HL-60 (cell line): ENCODE results near the gene PTDSS2.

Experiments
- DNase-seq, 2 experiments: peaks; one replicate each; pipeline ENCODE4 v3.0.0-alpha.2; 2010 to 2020; ENCODE audit warnings: low read depth in 1 of 2, low spot score in 1 of 2
- H3K27ac ChIP-seq: fragments of 250-450 bp; sonication (Bioruptor Pico); replicated peaks from 2 replicates; pipeline ENCODE4 v1.5.1; 2020; ENCODE audit warnings: mild to moderate bottlenecking, moderate library complexity
- H3K27me3 ChIP-seq: fragments of 250-450 bp; sonication (Bioruptor Pico); 2 replicates; pipeline ENCODE4 v1.5.1; 2021; ENCODE audit warnings: mild to moderate bottlenecking, moderate library complexity; ENCODE audit not compliant: insufficient read depth, poor library complexity, severe bottlenecking
- H3K4me3 ChIP-seq: replicated peaks from 2 replicates; pipeline ENCODE4 v1.5.1; 2011; ENCODE audit warnings: mild to moderate bottlenecking, control low read depth, low read length; ENCODE audit not compliant: insufficient read depth
- GABPA ChIP-seq: IDR thresholded peaks from 2 replicates; pipeline ENCODE4 v1.6.1; 2012; ENCODE audit warnings: low read depth
- POLR2AphosphoS5 ChIP-seq: IDR thresholded peaks from 2 replicates; pipeline ENCODE4 v1.6.1; 2012; ENCODE audit warnings: low read depth
- SPI1 ChIP-seq: IDR thresholded peaks from 2 replicates; pipeline ENCODE4 v1.6.1; 2012; ENCODE audit warnings: low read depth, mild to moderate bottlenecking, borderline replicate concordance
- TF ChIP-seq, protein P1 (sequence below): IDR thresholded peaks from 2 replicates; pipeline ENCODE4 v1.6.1; 2012; ENCODE audit warnings: low read depth; ENCODE audit not compliant: insufficient replicate concordance
- TF ChIP-seq, protein P2 (sequence below): IDR thresholded peaks from one replicate; pipeline ENCODE4 v1.5.1; 2011; ENCODE audit warnings: low read length, control low read depth, inconsistent platforms; ENCODE audit not compliant: insufficient read depth

Gene PTDSS2

DNA sequence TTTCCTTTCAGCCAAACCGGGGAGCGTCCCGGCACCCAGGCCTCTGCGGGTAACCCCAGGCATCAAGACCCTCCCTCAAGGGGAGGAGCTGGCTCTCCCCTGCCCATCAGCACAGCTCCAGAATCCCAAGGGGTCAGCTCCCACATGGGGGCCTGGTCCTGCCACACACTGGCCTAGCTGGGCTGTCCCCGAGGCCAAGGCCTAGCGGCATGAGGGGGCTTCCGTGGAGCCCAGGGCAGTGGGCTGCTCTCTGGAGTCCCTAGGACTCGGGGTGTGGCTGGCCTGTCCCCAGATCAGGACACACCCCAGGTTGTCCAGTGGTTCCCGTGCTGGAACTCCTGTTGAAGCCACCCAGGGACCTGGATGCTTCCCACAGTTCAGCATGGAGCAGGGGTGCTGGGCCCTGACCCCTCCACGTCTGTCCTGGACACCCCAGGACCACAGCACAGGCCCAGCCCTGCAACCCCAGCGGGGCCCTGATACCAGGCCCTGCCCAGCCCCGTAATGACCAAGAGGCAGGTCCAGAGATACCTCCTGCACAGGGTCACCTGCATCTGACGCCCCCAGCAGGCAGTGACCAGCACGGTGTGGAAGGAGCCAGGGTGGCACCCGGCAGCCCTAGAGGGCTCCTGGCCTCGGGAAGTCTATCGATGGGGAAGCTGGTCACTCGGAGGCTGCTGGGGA, 79.8 kb downstream of the PTDSS2 start:
- no peak overlapping the region for H3K27ac ChIP-seq
- TF ChIP-seq, protein P1, sequence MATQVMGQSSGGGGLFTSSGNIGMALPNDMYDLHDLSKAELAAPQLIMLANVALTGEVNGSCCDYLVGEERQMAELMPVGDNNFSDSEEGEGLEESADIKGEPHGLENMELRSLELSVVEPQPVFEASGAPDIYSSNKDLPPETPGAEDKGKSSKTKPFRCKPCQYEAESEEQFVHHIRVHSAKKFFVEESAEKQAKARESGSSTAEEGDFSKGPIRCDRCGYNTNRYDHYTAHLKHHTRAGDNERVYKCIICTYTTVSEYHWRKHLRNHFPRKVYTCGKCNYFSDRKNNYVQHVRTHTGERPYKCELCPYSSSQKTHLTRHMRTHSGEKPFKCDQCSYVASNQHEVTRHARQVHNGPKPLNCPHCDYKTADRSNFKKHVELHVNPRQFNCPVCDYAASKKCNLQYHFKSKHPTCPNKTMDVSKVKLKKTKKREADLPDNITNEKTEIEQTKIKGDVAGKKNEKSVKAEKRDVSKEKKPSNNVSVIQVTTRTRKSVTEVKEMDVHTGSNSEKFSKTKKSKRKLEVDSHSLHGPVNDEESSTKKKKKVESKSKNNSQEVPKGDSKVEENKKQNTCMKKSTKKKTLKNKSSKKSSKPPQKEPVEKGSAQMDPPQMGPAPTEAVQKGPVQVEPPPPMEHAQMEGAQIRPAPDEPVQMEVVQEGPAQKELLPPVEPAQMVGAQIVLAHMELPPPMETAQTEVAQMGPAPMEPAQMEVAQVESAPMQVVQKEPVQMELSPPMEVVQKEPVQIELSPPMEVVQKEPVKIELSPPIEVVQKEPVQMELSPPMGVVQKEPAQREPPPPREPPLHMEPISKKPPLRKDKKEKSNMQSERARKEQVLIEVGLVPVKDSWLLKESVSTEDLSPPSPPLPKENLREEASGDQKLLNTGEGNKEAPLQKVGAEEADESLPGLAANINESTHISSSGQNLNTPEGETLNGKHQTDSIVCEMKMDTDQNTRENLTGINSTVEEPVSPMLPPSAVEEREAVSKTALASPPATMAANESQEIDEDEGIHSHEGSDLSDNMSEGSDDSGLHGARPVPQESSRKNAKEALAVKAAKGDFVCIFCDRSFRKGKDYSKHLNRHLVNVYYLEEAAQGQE = no peak
- TF ChIP-seq, protein P2, sequence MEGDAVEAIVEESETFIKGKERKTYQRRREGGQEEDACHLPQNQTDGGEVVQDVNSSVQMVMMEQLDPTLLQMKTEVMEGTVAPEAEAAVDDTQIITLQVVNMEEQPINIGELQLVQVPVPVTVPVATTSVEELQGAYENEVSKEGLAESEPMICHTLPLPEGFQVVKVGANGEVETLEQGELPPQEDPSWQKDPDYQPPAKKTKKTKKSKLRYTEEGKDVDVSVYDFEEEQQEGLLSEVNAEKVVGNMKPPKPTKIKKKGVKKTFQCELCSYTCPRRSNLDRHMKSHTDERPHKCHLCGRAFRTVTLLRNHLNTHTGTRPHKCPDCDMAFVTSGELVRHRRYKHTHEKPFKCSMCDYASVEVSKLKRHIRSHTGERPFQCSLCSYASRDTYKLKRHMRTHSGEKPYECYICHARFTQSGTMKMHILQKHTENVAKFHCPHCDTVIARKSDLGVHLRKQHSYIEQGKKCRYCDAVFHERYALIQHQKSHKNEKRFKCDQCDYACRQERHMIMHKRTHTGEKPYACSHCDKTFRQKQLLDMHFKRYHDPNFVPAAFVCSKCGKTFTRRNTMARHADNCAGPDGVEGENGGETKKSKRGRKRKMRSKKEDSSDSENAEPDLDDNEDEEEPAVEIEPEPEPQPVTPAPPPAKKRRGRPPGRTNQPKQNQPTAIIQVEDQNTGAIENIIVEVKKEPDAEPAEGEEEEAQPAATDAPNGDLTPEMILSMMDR = no peak
- TF ChIP-seq POLR2AphosphoS5 (no peak), GABPA (no peak), SPI1 (no peak)
- H3K4me3 ChIP-seq = no peak overlapping the region
- no peaks in the 10 kb centered on the region for H3K27me3 ChIP-seq
- DNase-seq = no peak

DNA sequence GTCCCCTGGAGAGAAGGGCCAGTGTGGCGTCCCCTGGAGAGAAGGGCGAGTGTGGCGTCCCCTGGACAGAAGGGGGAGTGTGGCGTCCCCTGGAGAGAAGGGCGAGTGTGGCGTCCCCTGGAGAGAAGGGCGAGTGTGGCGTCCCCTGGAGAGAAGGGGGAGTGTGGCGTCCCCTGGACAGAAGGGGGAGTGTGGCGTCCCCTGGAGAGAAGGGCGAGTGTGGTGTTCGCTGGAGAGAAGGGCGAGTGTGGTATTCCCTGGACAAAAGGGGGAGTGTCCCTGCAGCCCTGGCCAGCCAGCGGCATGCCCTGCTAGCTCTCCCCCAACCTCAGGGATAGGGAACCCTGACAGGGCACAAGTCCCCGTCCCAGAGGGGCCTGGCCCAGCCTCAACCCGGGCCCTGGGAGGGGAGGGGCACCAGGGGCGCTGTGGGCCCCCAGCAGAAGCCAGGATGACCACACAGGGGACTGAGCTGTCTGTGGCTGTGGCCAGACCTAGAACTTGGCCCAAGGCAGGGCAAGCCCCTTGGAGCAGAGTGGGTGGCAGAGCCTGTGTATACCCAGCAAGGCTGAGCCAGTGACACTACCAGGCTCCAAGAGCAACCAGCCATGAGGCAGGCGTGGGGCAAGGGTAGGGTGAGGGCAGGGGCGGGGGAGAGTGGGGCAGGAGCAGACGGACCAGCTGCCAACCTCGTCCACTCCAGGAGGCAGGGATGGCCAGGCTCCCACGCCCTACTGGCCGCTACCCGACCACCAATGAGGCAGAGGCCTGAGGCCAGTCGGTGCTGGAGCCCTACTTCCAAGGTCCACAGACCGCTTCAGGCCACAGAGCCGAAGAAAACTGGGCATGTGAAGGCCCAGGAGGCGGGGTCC, 81.1 kb downstream of the PTDSS2 start:
- no peak for DNase-seq
- no peak overlapping the region for H3K27ac ChIP-seq
- H3K27me3 ChIP-seq = no peaks in the 10 kb centered on the region
- no peak overlapping the region for H3K4me3 ChIP-seq
- TF ChIP-seq GABPA (no peak), POLR2AphosphoS5 (no peak), SPI1 (no peak)
- TF ChIP-seq, protein P2 = no peak
- TF ChIP-seq, protein P1 = no peak

DNA sequence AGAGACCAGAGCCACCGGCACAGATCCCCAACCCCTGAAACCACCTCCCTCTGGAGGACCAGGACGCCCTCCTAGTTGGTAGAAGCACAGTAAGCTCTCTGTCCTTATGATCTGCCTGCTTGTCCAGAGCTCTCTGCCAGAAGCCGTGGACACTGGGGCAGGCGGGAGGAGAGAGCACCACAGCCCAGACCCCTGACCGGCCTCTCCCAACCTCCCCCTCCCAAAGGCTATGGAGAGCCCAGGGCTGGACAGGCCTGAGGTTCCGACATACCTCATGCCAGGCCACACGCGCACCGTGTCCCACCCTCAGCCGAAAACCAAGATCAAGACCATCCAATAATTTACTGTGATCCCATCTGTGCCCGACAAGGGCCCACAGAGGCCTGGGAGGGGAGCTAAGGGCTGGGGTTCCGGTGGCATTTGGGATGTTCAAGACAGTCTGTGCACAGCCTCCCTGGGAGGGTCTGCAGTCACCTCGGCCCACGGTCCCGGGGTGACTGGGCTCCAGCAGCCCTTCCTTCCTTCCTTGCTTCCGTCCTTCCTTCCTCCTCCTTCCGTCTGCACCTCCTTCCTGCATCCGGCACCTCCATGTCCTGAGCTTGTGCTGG, 81.9 kb downstream of the PTDSS2 start:
- no peak overlapping the region for H3K27ac ChIP-seq
- no peaks in the 10 kb centered on the region for H3K27me3 ChIP-seq
- no peak overlapping the region for H3K4me3 ChIP-seq
- TF ChIP-seq POLR2AphosphoS5 (no peak), GABPA (no peak), SPI1 (no peak)
- TF ChIP-seq, protein P1 = no peak
- TF ChIP-seq, protein P2 = no peak
- no peak for DNase-seq
